PC-3 (cell line): ENCODE measurements around the gene IWS1.

Experiments
- EZH2 ChIP-seq: fragments of 300-600 bp; sonication (generic); IDR thresholded peaks from one replicate; pipeline ENCODE4 v1.6.1; 2017; ENCODE audit warnings: antibody characterized with exemption, mild to moderate bottlenecking, low read length; ENCODE audit not compliant: unreplicated experiment
- TF ChIP-seq, protein P1 (sequence below): fragments of 300-600 bp; sonication (generic); conservative IDR thresholded peaks from 2 replicates; pipeline ENCODE4 v1.5.1; 2017; ENCODE audit warnings: antibody characterized with exemption, low read depth, mild to moderate bottlenecking, low read length

DNA sequence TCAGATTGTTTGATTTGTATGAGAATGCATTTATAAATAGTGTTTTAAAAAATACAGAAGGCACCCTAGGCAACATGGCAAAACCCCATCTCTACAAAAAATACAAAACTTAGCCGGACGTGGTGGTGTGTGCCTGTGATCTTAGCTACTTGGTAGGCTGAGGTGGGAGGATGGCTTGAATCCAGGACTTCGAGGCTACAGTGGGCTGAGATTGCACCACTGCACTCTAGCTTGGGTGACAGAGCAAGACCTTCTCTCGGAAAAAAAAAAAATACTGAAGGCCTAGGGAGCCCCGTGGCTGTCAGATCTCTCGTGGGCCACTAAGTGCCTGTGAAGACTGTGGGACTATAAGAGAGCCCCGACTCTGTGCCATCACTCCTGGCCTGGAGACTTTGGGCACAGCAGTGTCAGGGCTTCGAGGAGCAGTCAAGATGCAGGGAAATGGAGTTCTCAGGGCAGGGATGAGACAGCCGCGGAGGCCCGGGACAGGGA is 49.7 kb upstream of the IWS1 start:
- TF ChIP-seq, protein P1, sequence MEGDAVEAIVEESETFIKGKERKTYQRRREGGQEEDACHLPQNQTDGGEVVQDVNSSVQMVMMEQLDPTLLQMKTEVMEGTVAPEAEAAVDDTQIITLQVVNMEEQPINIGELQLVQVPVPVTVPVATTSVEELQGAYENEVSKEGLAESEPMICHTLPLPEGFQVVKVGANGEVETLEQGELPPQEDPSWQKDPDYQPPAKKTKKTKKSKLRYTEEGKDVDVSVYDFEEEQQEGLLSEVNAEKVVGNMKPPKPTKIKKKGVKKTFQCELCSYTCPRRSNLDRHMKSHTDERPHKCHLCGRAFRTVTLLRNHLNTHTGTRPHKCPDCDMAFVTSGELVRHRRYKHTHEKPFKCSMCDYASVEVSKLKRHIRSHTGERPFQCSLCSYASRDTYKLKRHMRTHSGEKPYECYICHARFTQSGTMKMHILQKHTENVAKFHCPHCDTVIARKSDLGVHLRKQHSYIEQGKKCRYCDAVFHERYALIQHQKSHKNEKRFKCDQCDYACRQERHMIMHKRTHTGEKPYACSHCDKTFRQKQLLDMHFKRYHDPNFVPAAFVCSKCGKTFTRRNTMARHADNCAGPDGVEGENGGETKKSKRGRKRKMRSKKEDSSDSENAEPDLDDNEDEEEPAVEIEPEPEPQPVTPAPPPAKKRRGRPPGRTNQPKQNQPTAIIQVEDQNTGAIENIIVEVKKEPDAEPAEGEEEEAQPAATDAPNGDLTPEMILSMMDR, result no peak
- TF ChIP-seq EZH2, result no peak
